HEK293 (cell line): Measurements from ENCODE around the gene ALOX12B.

Experiments
- FEZF1 ChIP-seq: fragments of 450-650 bp; formaldehyde crosslinking; IDR thresholded peaks from 2 replicates; pipeline ENCODE4 v1.5.1; 2016; ENCODE audit warnings: missing biosample characterization, missing genetic modification characterization
- GLIS1 ChIP-seq: fragments of 450-650 bp; formaldehyde crosslinking; IDR thresholded peaks from 2 replicates; pipeline ENCODE4 v1.5.1; 2016; ENCODE audit warnings: missing biosample characterization, missing genetic modification characterization
- IKZF3 ChIP-seq: fragments of 450-650 bp; IDR thresholded peaks from 2 replicates; pipeline ENCODE4 v1.5.0; 2018; ENCODE audit warnings: missing biosample characterization, mild to moderate bottlenecking, missing genetic modification characterization, moderate library complexity
- KLF1 ChIP-seq: fragments of 450-650 bp; formaldehyde crosslinking; IDR thresholded peaks from 2 replicates; pipeline ENCODE4 v1.5.1; 2016; ENCODE audit warnings: missing biosample characterization, missing genetic modification characterization
- KLF8 ChIP-seq: fragments of 450-650 bp; formaldehyde crosslinking; IDR thresholded peaks from 2 replicates; pipeline ENCODE4 v1.5.1; 2016; ENCODE audit warnings: missing biosample characterization, missing genetic modification characterization
- OSR2 ChIP-seq: fragments of 450-650 bp; formaldehyde crosslinking; IDR thresholded peaks from 2 replicates; pipeline ENCODE4 v1.5.1; 2016; ENCODE audit warnings: missing biosample characterization, missing genetic modification characterization
- OVOL3 ChIP-seq: fragments of 450-650 bp; formaldehyde crosslinking; IDR thresholded peaks from 2 replicates; pipeline ENCODE4 v1.5.1; 2016; ENCODE audit warnings: missing biosample characterization, missing genetic modification characterization
- PRDM10 ChIP-seq: fragments of 450-650 bp; formaldehyde crosslinking; IDR thresholded peaks from 2 replicates; pipeline ENCODE4 v1.5.1; 2016; ENCODE audit warnings: missing biosample characterization, missing genetic modification characterization
- RBAK ChIP-seq: fragments of 450-650 bp; formaldehyde crosslinking; IDR thresholded peaks from 2 replicates; pipeline ENCODE4 v1.5.1; 2016; ENCODE audit warnings: missing biosample characterization, missing genetic modification characterization
- SCRT2 ChIP-seq: fragments of 450-650 bp; formaldehyde crosslinking; IDR thresholded peaks from 2 replicates; pipeline ENCODE4 v1.5.1; 2016; ENCODE audit warnings: missing biosample characterization, missing genetic modification characterization
- SETDB1 ChIP-seq: IDR thresholded peaks from one replicate; pipeline ENCODE4 v1.6.1; 2017; ENCODE audit warnings: mild to moderate bottlenecking, low read length, moderate library complexity, mixed read lengths; ENCODE audit not compliant: insufficient read length
- SP7 ChIP-seq: fragments of 450-650 bp; formaldehyde crosslinking; IDR thresholded peaks from 2 replicates; pipeline ENCODE4 v1.5.1; 2016; ENCODE audit warnings: missing biosample characterization, missing genetic modification characterization
- ZBTB17 ChIP-seq: fragments of 450-650 bp; formaldehyde crosslinking; IDR thresholded peaks from 2 replicates; pipeline ENCODE4 v1.5.1; 2016; ENCODE audit warnings: missing biosample characterization, missing genetic modification characterization
- ZBTB8A ChIP-seq: fragments of 450-650 bp; formaldehyde crosslinking; IDR thresholded peaks from 2 replicates; pipeline ENCODE4 v1.5.1; 2016; ENCODE audit warnings: missing biosample characterization, missing genetic modification characterization
- ZNF148 ChIP-seq: fragments of 450-650 bp; formaldehyde crosslinking; IDR thresholded peaks from 2 replicates; pipeline ENCODE4 v1.5.0; 2017; ENCODE audit warnings: missing biosample characterization, missing genetic modification characterization, borderline replicate concordance
- ZNF157 ChIP-seq: fragments of 450-650 bp; formaldehyde crosslinking; IDR thresholded peaks from 2 replicates; pipeline ENCODE4 v1.5.1; 2016; ENCODE audit warnings: missing biosample characterization, missing genetic modification characterization
- ZNF16 ChIP-seq: fragments of 450-650 bp; formaldehyde crosslinking; IDR thresholded peaks from 2 replicates; pipeline ENCODE4 v1.5.1; 2016; ENCODE audit warnings: low read depth, missing biosample characterization, missing genetic modification characterization
- ZNF292 ChIP-seq: fragments of 450-650 bp; formaldehyde crosslinking; IDR thresholded peaks from 2 replicates; pipeline ENCODE4 v1.5.1; 2016; ENCODE audit warnings: low read depth, missing biosample characterization, missing genetic modification characterization, borderline replicate concordance
- ZNF366 ChIP-seq: fragments of 450-650 bp; formaldehyde crosslinking; conservative IDR thresholded peaks from 2 replicates; pipeline ENCODE4 v1.5.1; 2016; ENCODE audit warnings: missing biosample characterization, missing genetic modification characterization
- ZNF521 ChIP-seq: fragments of 450-650 bp; formaldehyde crosslinking; IDR thresholded peaks from 2 replicates; pipeline ENCODE4 v1.5.1; 2017; ENCODE audit warnings: missing biosample characterization, mild to moderate bottlenecking, missing genetic modification characterization
- ZNF549 ChIP-seq: fragments of 450-650 bp; IDR thresholded peaks from 2 replicates; pipeline ENCODE4 v1.5.1; 2018; ENCODE audit warnings: missing biosample characterization, missing genetic modification characterization, mild to moderate bottlenecking, inconsistent platforms, moderate library complexity
- ZNF600 ChIP-seq: fragments of 450-650 bp; formaldehyde crosslinking; IDR thresholded peaks from 2 replicates; pipeline ENCODE4 v1.5.1; 2016; ENCODE audit warnings: missing biosample characterization, missing genetic modification characterization
- ZNF707 ChIP-seq: fragments of 450-650 bp; formaldehyde crosslinking; IDR thresholded peaks from 2 replicates; pipeline ENCODE4 v1.5.1; 2016; ENCODE audit warnings: missing biosample characterization, missing genetic modification characterization
- TF ChIP-seq, protein P1 (sequence below): fragments of 450-650 bp; formaldehyde crosslinking; IDR thresholded peaks from 2 replicates; pipeline ENCODE4 v1.5.1; 2016; ENCODE audit warnings: missing biosample characterization, missing genetic modification characterization
- TF ChIP-seq, protein P2 (sequence below): fragments of 450-650 bp; formaldehyde crosslinking; IDR thresholded peaks from 2 replicates; pipeline ENCODE4 v1.5.1; 2016; ENCODE audit warnings: missing biosample characterization, missing genetic modification characterization
- TF ChIP-seq, protein P3 (sequence below): fragments of 450-650 bp; IDR thresholded peaks from 2 replicates; pipeline ENCODE4 v1.5.1; 2018; ENCODE audit warnings: missing biosample characterization, mild to moderate bottlenecking, missing genetic modification characterization
- TF ChIP-seq, protein P4 (sequence below): fragments of 450-650 bp; formaldehyde crosslinking; IDR thresholded peaks from 2 replicates; pipeline ENCODE4 v1.5.1; 2017; ENCODE audit warnings: missing biosample characterization, missing genetic modification characterization

The ALOX12B gene

DNA sequence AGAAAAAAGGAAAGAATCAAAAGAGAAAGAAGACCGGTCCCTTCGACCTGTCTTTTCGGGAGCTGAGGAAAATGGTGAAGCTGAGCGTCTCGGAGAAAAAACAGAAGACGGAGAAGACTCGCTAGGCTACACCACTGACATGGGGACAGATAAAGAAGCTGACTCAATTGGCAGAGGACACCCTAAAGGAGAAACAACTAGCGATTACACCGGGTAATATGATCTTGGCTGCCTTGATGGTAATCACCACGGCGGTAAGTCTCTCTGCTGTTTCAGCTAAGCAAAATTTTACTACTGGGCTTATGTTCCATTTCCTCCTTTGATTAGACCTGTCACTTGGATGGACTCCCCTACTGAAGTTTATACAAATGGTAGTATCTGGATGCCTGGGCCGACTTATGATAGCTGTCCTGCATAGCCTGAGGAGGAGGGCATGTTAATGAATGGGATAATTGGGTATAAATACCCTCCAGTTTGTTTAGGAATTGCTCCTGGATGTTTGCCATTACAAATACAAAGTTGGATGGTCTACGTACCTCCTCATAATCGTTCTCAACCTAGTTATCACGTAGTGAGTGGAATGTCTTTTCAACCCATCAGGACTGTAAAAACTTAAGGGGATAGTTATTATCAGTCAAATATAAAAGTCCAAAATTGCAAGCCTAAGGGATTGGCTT lies 24.6 kb downstream of the ALOX12B start (continued):
- TF ChIP-seq ZNF148 (tag by site-specific recombination) (no peak), IKZF3 (peak; percentile 83), ZBTB8A (tag by site-specific recombination) (0 out of 2 replicates have a peak, but pooled peaks have one; percentile 26), ZBTB17 (tag by site-specific recombination) (peak; percentile 54), SP7 (tag by site-specific recombination) (peak; percentile 89), OSR2 (tag by site-specific recombination) (peak; percentile 95), OVOL3 (peak; percentile 20; the same call in 1 of the 2 replicates), ZNF292 (no peak), ZNF366 (tag by site-specific recombination) (peak; percentile 57; the same call in 1 of the 2 replicates), ZNF521 (tag by site-specific recombination) (no peak), ZNF707 (no peak), FEZF1 (tag by site-specific recombination) (peak; percentile 73), KLF1 (tag by site-specific recombination) (no peak), SCRT2 (no peak), SETDB1 (no peak), PRDM10 (tag by site-specific recombination) (peak; percentile 99), KLF8 (peak; percentile 47), ZNF16 (tag by site-specific recombination) (no peak), ZNF157 (tag by site-specific recombination) (no peak), GLIS1 (peak; percentile 36; the same call in 1 of the 2 replicates), ZNF600 (peak; percentile 89), ZNF549 (tag by site-specific recombination) (no peak), RBAK (no peak)
- TF ChIP-seq, protein P1, sequence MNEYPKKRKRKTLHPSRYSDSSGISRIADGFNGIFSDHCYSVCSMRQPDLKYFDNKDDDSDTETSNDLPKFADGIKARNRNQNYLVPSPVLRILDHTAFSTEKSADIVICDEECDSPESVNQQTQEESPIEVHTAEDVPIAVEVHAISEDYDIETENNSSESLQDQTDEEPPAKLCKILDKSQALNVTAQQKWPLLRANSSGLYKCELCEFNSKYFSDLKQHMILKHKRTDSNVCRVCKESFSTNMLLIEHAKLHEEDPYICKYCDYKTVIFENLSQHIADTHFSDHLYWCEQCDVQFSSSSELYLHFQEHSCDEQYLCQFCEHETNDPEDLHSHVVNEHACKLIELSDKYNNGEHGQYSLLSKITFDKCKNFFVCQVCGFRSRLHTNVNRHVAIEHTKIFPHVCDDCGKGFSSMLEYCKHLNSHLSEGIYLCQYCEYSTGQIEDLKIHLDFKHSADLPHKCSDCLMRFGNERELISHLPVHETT (tag by site-specific recombination), result peak; percentile 62; the same call in 1 of the 2 replicates
- TF ChIP-seq, protein P2, sequence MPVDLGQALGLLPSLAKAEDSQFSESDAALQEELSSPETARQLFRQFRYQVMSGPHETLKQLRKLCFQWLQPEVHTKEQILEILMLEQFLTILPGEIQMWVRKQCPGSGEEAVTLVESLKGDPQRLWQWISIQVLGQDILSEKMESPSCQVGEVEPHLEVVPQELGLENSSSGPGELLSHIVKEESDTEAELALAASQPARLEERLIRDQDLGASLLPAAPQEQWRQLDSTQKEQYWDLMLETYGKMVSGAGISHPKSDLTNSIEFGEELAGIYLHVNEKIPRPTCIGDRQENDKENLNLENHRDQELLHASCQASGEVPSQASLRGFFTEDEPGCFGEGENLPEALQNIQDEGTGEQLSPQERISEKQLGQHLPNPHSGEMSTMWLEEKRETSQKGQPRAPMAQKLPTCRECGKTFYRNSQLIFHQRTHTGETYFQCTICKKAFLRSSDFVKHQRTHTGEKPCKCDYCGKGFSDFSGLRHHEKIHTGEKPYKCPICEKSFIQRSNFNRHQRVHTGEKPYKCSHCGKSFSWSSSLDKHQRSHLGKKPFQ, result no peak
- TF ChIP-seq, protein P3, sequence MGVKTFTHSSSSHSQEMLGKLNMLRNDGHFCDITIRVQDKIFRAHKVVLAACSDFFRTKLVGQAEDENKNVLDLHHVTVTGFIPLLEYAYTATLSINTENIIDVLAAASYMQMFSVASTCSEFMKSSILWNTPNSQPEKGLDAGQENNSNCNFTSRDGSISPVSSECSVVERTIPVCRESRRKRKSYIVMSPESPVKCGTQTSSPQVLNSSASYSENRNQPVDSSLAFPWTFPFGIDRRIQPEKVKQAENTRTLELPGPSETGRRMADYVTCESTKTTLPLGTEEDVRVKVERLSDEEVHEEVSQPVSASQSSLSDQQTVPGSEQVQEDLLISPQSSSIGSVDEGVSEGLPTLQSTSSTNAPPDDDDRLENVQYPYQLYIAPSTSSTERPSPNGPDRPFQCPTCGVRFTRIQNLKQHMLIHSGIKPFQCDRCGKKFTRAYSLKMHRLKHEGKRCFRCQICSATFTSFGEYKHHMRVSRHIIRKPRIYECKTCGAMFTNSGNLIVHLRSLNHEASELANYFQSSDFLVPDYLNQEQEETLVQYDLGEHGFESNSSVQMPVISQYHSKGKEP (tag by site-specific recombination), result 0 out of 2 replicates have a peak, but pooled peaks have one; percentile 8
- TF ChIP-seq, protein P4, sequence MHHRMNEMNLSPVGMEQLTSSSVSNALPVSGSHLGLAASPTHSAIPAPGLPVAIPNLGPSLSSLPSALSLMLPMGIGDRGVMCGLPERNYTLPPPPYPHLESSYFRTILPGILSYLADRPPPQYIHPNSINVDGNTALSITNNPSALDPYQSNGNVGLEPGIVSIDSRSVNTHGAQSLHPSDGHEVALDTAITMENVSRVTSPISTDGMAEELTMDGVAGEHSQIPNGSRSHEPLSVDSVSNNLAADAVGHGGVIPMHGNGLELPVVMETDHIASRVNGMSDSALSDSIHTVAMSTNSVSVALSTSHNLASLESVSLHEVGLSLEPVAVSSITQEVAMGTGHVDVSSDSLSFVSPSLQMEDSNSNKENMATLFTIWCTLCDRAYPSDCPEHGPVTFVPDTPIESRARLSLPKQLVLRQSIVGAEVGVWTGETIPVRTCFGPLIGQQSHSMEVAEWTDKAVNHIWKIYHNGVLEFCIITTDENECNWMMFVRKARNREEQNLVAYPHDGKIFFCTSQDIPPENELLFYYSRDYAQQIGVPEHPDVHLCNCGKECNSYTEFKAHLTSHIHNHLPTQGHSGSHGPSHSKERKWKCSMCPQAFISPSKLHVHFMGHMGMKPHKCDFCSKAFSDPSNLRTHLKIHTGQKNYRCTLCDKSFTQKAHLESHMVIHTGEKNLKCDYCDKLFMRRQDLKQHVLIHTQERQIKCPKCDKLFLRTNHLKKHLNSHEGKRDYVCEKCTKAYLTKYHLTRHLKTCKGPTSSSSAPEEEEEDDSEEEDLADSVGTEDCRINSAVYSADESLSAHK (tag by site-specific recombination), result peak; percentile 55; the same call in 1 of the 2 replicates
